ENCODE results near the gene FNDC3B.

DNA sequence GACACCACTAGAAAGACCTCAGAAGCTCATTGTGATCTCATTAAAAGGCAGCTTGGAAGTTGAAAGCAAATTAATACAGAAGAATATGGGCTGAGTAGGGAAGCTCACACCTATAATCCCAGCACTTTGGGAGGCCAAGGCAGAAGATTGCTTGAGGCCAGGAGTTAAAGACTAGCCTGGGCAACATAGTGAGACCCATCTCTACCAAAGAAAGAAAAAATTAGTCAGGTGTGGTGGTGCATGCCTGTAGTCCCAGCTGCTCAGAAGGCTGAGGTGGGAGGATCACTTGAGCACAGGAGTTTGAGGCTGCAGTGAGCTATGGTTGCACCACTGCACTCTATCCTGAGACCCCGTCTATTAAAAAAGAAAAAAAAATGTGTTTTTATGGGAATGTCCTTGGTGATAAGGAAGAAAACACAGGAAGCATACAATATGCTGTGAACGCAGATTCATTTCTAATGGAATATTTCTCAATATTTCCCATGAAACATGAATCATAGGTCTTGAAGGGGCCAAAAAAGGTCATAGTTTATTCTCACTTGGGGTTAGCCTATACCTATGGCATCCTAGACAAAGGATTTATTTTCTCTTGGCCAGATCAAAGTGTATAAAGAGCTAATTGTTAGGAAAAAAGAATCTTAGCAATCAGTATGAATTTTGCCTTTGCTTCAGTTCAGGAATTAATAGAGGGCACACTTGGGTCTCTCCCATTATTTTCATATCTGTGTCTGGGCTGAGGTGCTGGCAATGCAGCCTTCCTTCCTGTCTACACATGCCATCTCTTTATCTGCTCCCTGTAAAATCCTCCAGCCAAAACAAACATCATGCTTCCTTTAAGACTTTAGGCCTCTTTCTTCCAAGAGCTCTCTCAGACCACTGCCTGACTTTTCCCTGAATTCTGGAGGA lies 98.2 kb downstream of the FNDC3B start:
- TF ChIP-seq GATA2 (IDR thresholded peaks at IDR 0.05; ENCODE audit: low read depth, low read length), result no peak
- TF ChIP-seq GATA3 (IDR thresholded peaks at IDR 0.05; ENCODE audit: low read depth, low read length), result no peak
